Measurements from ENCODE around the gene PACSIN2. TPM values are rescaled to one million over a fixed set of nuclear protein-coding genes. Genes with fewer than 3 reads are reported as not detected.
"Not testable (repeated sequence)": the region's sequence is repeated elsewhere in the genome, so short reads cannot be mapped to it uniquely, and the experiment has no call there.

The PACSIN2 gene
- total RNA-seq, 4 donors from 2014 or later: 73.1 to 171 (median 107) TPM

GRCh38 chr22:43017525-43018460 is 2.8 kb upstream of the PACSIN2 start:
- no peaks in the 10 kb centered on the region for H3K36me3 ChIP-seq
- 61 to 63% methylated on average over 3 to 6 of the region's 10 CpGs for WGBS, 2 donors (ENCODE audit: low coverage in 1 of 2)

GRCh38 chr22:43016150-43016549 is 1.2 kb upstream of the PACSIN2 start:
- H3K4me1 ChIP-seq: peaks cover 0 to 35% (median 7%) of the 10 kb centered on the region in 3 donors
- ATAC-seq, H3K27ac ChIP-seq, H3K4me3 ChIP-seq, H3K36me3 ChIP-seq, H3K9me3 ChIP-seq, H3K27me3 ChIP-seq: not testable (repeated sequence)
- 79 to 100% methylated on average over 4 to 5 of the region's 5 CpGs for WGBS, 2 donors (ENCODE audit: low coverage in 1 of 2)

More at GRCh38 chr22:43017525-43018460, 2.8 kb upstream of the PACSIN2 start:
- H3K4me1 ChIP-seq: peaks cover 0 to 20% (median 7%) of the 10 kb centered on the region in 3 donors
- TF ChIP-seq EP300 (IDR thresholded peaks at IDR 0.05): no peak
- TF ChIP-seq POLR2A (IDR thresholded peaks at IDR 0.05): no peak
- TF ChIP-seq CTCF (IDR thresholded peaks at IDR 0.05): no peak
- no peak for TF ChIP-seq POLR2AphosphoS5 (IDR thresholded peaks at IDR 0.05)
- H3K27me3 ChIP-seq: no peaks in the 10 kb centered on the region
- no peak for ATAC-seq
- H3K9me3 ChIP-seq: no peaks in the 10 kb centered on the region
- no peak overlapping the region for H3K27ac ChIP-seq
- no peak overlapping the region for H3K4me3 ChIP-seq

GRCh38 chr22:43015677-43016042 is 711 bp upstream of the PACSIN2 start:
- Histone ChIP-seq H3K27me3 (no peaks in the 10 kb centered on the region), H3K4me3 (peak overlapping the region; percentile 78 to 95), H3K27ac (peak overlapping the region in 3 of 4 donors; percentile 85 to 92 (median 85)), H3K4me1 (peaks cover 0 to 40% (median 7%) of the 10 kb centered on the region in 3 donors), H3K36me3 (no peaks in the 10 kb centered on the region), H3K9me3 (no peaks in the 10 kb centered on the region)
- TF ChIP-seq POLR2AphosphoS5 (IDR thresholded peaks at IDR 0.05) (no peak), EP300 (IDR thresholded peaks at IDR 0.05) (no peak), CTCF (IDR thresholded peaks at IDR 0.05) (no peak), POLR2A (IDR thresholded peaks at IDR 0.05) (no peak)
- no peak for ATAC-seq
- 28 to 33% methylated on average over 4 of the region's 5 CpGs for WGBS, 2 donors (ENCODE audit: low coverage in 1 of 2)

GRCh38 chr22:43014316-43014868 is 557 bp downstream of the PACSIN2 start:
- TF ChIP-seq EP300 (IDR thresholded peaks at IDR 0.05): no peak
- no peak for TF ChIP-seq CTCF (IDR thresholded peaks at IDR 0.05)
- no peak for TF ChIP-seq POLR2A (IDR thresholded peaks at IDR 0.05)
- TF ChIP-seq POLR2AphosphoS5 (IDR thresholded peaks at IDR 0.05): no peak
- H3K4me1 ChIP-seq: peaks cover 0 to 51% (median 8%) of the 10 kb centered on the region in 3 donors
- H3K27ac ChIP-seq: peak overlapping the region; percentile 62 to 92 (median 85)
- H3K27me3 ChIP-seq: no peaks in the 10 kb centered on the region
- ATAC-seq: peak; percentile 21
- peak overlapping the region; percentile 78 to 95 for H3K4me3 ChIP-seq
- WGBS, 2 donors (ENCODE audit: low coverage in 1 of 2): 1 to 3% methylated on average over 6 to 14 of the region's 39 CpGs
- no peaks in the 10 kb centered on the region for H3K9me3 ChIP-seq
- no peaks in the 10 kb centered on the region for H3K36me3 ChIP-seq

- Histone ChIP-seq H3K4me3 (peak overlapping the region; percentile 78 to 95), H3K36me3 (no peaks in the 10 kb centered on the region), H3K4me1 (peaks cover under 1 to 58% (median 15%) of the 10 kb centered on the region in 3 donors), H3K9me3 (no peaks in the 10 kb centered on the region), H3K27me3 (no peaks in the 10 kb centered on the region), H3K27ac (peak overlapping the region; percentile 62 to 92 (median 85))
- TF ChIP-seq CTCF (IDR thresholded peaks at IDR 0.05) (no peak), POLR2AphosphoS5 (IDR thresholded peaks at IDR 0.05) (no peak), POLR2A (IDR thresholded peaks at IDR 0.05) (no peak), EP300 (IDR thresholded peaks at IDR 0.05) (no peak)
- 7 to 13% methylated on average over 5 to 10 of the region's 16 CpGs for WGBS, 2 donors (ENCODE audit: low coverage in 1 of 2)
- no peak for ATAC-seq
These were observed 1.3 kb downstream of the PACSIN2 start for GRCh38 chr22:43013355-43014315.

All from gastroesophageal sphincter (tissue), 4 donors.